Stimulated activated CD8-positive, alpha-beta memory T cell treated with anti-CD3 and anti-CD28 coated beads, Interleukin-15, amount 100 ng/mL, for 48 hours (primary cell): ENCODE data around the gene GNAQ.
A peak's percentile ranks its signal among the peaks of the same experiment; 100 is the strongest.

ENCODE experiments used
- DNase-seq, 2 donors: peaks; one replicate each; pipeline ENCODE4 v3.0.0-alpha.2; 2020; ENCODE audit warnings: low read depth in 2 of 2

GNAQ gene

GRCh38 chr9:78031893-78032729, 500 bp upstream of the GNAQ start:
- DNase-seq = peak; percentile 43 to 60

GRCh38 chr9:78030553-78031443, 813 bp downstream of the GNAQ start:
- DNase-seq = peak; percentile 19 to 36

GRCh38 chr9:78030296-78030552, 1.4 kb downstream of the GNAQ start:
- no peak for DNase-seq

GRCh38 chr9:78029551-78030295, 1.9 kb downstream of the GNAQ start:
- DNase-seq = no peak

GRCh38 chr9:78028926-78029325, 2.7 kb downstream of the GNAQ start:
- DNase-seq = no peak

GRCh38 chr9:78026947-78027346, 4.7 kb downstream of the GNAQ start:
- DNase-seq = no peak

GRCh38 chr9:78026416-78026815, 5.2 kb downstream of the GNAQ start:
- DNase-seq = no peak

- no peak for DNase-seq
Observed at GRCh38 chr9:78025186-78025585, 6.4 kb downstream of the GNAQ start.

GRCh38 chr9:78023003-78023741, 8.4 kb downstream of the GNAQ start:
- no peak for DNase-seq

- DNase-seq = no peak
Observed at GRCh38 chr9:78021697-78022096, 9.9 kb downstream of the GNAQ start.

- DNase-seq = no peak
Observed at GRCh38 chr9:78017190-78017693, 14.4 kb downstream of the GNAQ start.

GRCh38 chr9:78015241-78015640, 16.4 kb downstream of the GNAQ start:
- no peak for DNase-seq

- no peak for DNase-seq
Observed at GRCh38 chr9:78014776-78015175, 16.8 kb downstream of the GNAQ start.

GRCh38 chr9:78013934-78014333, 17.7 kb downstream of the GNAQ start:
- DNase-seq = no peak

GRCh38 chr9:78011049-78011448, 20.6 kb downstream of the GNAQ start:
- no peak for DNase-seq

- DNase-seq = no peak
Observed at GRCh38 chr9:78010445-78010844, 21.2 kb downstream of the GNAQ start.

- no peak for DNase-seq
Observed at GRCh38 chr9:78009186-78009585, 22.4 kb downstream of the GNAQ start.

- no peak for DNase-seq
Observed at GRCh38 chr9:78006734-78007133, 24.9 kb downstream of the GNAQ start.

- no peak for DNase-seq
Observed at GRCh38 chr9:78005231-78006002, 26.2 kb downstream of the GNAQ start.

- no peak for DNase-seq
Observed at GRCh38 chr9:78004478-78005229, 27.0 kb downstream of the GNAQ start.
